Measurements from ENCODE around the gene MTMR8.

The MTMR8 gene

DNA sequence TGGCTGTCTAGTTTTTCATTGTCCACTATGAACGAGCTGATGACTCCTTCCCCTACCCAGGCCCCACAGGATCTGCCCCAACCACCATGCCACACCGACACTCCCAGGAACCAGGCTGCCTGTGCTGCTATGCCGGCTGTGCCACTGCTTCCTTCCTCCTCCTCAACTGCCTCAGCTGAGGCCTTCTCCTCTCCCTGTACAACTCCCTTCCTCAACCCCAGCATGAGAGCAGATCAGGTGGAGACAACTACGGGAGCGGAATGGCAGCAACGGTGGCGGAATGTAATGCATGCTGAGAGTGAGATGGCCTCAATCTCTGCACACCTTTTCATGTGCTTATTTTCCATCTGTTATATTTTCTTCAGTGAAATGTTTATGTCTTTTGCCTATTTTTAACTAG, 88.5 kb downstream of the MTMR8 start:
- DNase-seq: no peak

GRCh38 chrX:64291123-64291522, 104.1 kb downstream of the MTMR8 start:
- no peak for DNase-seq

GRCh38 chrX:64265265-64265664, 130.0 kb downstream of the MTMR8 start:
- no peak for DNase-seq

- no peak for DNase-seq
Measured at GRCh38 chrX:64230123-64230970, 164.9 kb downstream of the MTMR8 start, which contains the start of gene ASB12. Gene ASB12 (minus strand): TSS chrX:64230607. CDS start chrX:64225650, 4,957 bp downstream.

DNA sequence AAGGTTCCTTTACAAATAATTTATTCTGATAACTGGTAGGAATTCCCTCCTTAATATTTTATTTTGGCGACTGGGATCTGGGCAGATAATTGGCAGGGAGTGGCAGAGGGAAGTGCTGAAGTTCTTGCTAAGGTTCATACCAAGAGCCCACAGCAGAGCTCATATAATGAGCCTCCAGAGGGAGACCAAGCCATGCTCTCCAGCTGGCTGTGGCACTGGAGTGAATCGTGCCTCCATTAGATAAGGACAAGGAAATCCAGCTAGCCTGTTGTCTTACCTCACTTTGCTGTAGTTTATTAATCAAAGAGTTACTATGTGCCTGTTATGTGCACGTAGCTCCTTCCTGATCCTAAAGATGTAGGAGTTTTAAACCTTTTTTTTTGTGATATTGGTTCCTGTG, 166.1 kb downstream of the MTMR8 start:
- no peak for DNase-seq

All from central memory CD4-positive, alpha-beta T cell (primary cell).